GM08714 (cell line): ENCODE measurements around the gene STPG2.

Experiments
- H3K4me3 ChIP-seq: fragments of 200-500 bp; sonication (Bioruptor generic); 2 replicates; pipeline ENCODE4 v1.5.1; 2014; ENCODE audit warnings: mild to moderate bottlenecking, low read length, inconsistent platforms
- ZNF274 ChIP-seq: IDR thresholded peaks from 2 replicates; pipeline ENCODE4 v1.6.1; 2012; ENCODE audit warnings: mild to moderate bottlenecking, low read depth, low read length

STPG2 gene

DNA sequence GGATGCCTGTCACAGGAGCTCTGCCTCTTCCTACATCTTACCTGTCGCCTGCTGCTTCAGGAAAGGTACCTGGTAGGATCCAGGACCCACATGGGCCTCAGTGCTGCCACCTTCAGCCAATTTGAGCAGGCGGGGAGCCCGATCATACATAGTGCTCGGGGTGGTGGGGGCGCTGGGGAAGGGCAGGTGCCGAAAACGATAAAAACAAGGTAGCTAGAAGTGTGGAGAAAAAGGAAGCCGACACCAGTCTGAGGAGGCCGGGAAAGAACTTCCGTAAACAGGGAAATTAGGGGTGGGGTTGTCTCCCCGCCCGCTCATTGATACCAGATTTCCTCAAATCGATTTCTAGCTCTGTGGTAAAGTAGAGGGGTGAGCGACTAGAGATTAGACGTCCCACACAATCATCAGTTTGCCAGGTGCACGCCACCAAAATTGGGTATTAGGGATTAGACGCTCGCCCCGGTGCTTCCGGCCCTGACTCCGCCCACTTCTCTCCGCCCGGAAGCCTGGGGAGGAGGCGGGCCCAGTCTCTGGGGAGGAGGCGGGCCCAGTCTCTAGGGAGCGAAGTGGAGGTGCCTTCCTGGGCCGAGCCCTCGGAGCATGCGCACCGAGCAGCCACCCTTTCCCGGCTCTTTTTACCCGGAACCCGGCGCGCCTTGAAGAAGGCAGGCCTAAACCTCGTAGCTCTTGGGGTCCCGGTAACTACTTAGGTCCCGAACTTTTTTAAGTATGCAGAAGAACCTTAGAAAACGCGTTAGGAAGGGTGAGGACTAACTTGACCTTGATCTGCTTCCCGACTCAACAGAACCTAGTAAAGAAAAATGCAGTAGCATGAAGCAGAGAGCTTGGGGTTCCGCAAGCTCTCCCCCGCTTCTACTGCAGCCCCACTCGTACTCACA, at the start of gene STPG2:
TSS of gene STPG2 (minus strand) at position 476 of the 899 bp plus-strand sequence.
- peak within 1 kb of the TSS; percentile 69; the same call in 1 of the 2 replicates for H3K4me3 ChIP-seq
- no peak for TF ChIP-seq ZNF274

DNA sequence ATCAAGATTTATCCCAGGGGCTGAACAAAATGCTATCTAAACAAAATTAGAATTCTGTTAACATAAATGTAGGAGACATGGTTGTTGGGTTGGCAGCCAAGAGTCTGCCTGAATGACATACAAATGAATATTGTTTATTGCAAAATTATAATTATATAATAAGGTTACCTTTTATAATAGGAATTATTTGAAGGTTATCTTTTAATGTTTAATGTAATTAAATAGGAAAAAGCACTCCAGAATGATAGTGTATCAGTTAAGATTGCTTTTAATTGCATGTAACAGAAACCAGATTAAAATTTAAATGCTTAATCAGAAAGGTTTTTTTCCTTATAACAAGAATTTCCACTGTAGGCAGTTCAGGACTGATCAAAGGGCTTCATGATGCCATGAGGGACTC, 42.0 kb upstream of the STPG2 start:
- no peak for TF ChIP-seq ZNF274
- H3K4me3 ChIP-seq = no peak overlapping the region

DNA sequence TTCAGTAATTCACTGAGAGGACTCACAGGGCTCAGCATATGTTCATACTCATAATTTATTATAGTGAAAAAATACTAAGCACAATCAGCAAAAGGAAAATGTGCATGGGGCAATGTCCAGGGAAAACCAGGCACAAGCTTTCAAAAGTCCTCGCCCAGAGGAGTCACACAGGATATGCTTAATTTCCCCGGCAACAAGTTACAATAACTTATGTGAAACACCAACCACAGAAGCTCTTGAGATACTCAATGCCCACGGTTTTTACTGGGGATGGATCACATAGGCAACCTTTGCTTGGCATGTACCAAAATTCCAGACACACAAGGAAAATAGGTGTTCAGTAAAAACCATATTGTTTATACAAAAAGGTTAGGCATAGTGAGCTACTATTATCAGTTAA, 38.5 kb upstream of the STPG2 start:
- TF ChIP-seq ZNF274 = no peak
- no peak overlapping the region for H3K4me3 ChIP-seq

DNA sequence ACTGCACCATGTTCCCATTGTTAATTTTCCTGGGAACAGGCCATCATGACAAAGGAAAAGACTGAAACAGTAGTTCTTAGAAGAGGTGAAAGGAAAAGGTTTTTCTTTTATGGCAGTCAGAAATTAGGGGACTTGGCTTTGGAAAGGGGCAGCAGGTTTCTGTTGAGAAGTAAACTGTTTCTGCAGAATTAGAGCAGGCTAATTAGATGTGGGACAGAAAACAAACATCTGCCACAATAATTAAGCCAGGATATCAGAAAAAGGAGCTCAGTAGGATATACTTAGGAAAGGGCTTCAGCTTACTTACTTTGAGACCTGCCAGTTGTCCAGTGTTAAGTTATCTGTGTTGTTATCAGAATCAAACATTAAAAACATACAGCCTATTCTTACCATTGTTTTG, 36.7 kb upstream of the STPG2 start:
- no peak for TF ChIP-seq ZNF274
- no peak overlapping the region for H3K4me3 ChIP-seq

DNA sequence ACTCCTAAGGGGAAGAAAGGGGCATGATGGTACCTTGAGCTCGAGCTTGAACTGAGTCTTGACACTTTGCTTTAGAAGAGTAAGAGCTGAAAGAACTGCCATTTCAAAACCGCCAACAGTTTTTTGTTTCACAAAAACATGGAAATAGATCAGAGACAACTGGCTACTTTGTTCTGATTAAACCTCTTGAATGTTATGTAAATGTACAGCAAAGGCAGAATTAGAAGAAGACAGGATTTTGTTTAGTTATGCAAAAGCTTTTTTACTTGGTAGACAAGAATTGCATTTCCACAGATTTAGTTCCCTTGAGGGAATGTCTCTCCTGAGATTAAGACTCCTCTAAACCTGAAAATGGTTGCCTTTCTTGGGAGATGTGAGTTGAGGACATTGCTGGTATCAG, 33.3 kb upstream of the STPG2 start:
- no peak for TF ChIP-seq ZNF274

DNA sequence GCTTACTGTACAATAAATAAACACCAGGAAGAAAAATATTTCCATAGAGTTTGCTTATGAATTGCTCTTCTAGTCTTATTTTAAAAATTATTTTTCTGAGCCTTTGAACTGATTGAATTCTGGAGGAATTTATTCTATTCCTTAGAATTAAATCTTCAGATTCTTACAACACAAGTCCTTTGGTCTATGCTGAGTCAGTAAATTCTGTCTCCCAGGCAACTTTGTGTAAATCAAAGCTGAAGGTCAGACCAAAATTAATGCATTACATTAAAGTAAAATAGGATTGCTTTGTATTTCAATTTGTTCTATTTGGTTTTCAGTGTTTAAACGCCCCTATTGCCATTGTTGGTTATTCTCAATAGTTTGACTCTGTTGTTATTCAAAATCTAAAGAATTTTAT, 26.8 kb upstream of the STPG2 start:
- no peak for TF ChIP-seq ZNF274
- no peak overlapping the region for H3K4me3 ChIP-seq

More for the DNA sequence above, 33.3 kb upstream of the STPG2 start:
- H3K4me3 ChIP-seq = no peak overlapping the region

DNA sequence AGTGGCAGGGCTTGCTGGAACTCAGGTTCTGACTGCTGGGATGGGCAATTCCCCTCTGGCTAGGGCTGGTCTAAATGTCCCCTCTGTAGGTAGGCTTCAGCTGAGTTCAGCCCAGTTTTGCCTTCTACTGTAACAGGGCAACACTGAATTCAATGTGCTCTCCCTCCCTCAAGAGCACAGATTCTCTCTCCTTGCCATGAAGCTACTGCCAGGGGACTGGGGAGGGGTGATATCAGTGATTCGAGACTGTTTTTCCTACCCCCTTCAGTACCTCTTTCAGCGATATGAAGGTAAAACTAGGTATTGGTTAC, 23.4 kb upstream of the STPG2 start:
- TF ChIP-seq ZNF274 = no peak

DNA sequence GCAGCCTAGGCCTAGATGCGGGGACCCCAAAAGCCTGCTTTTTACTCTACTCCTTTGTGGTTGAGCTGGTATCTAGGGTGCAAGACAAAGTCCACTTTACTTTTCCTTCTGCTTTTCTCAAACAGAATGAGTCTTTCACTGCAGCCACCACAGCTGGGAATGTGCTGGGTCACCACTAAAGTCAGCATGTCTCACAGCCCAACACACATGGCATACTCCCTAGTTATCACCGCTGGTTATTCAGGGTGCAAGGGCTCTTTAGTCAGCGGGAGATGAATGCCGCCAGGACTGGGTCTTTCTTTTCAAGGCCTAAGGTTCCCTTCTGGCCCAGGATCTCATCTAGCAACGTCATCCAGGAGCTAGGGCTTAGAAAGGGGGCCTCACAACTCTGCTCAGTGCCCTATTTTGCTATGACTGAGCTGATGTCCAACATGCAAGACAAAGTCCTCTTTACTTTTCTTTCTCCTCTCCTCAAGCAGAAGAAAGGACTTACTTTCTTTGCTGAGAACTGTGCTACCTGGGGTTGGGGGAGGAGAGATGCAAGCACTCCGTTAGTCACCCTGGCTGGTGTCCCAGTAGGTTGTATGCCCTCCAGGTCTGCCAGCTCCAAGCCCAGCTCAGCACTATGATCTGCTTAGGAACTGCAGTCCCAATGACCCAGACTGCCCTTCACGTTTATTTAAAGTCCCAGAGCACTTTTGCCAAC, 22.9 kb upstream of the STPG2 start:
- H3K4me3 ChIP-seq = no peak overlapping the region
- TF ChIP-seq ZNF274 = no peak

More for the DNA sequence above, 23.4 kb upstream of the STPG2 start:
- H3K4me3 ChIP-seq = no peak overlapping the region

DNA sequence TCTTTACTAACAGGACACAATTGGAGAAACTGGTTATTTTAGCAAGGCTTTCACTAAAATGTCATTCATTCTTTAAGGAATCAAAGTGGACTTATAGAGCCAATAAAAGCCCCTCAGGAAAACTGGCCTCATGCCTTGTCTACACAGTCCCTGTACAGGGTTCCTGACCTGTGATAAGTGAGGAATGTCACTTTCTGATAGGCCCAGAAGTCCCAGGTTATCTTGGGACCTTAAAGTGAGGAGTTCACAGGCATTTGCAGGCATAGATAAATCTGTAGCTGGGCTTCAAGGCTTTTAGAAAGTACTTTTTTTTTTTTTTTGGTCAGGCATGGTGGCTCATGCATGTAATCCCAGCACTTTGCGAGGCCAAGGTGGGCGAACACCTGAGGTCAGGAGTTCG, 19.4 kb upstream of the STPG2 start:
- TF ChIP-seq ZNF274 = no peak
- H3K4me3 ChIP-seq = no peak overlapping the region

DNA sequence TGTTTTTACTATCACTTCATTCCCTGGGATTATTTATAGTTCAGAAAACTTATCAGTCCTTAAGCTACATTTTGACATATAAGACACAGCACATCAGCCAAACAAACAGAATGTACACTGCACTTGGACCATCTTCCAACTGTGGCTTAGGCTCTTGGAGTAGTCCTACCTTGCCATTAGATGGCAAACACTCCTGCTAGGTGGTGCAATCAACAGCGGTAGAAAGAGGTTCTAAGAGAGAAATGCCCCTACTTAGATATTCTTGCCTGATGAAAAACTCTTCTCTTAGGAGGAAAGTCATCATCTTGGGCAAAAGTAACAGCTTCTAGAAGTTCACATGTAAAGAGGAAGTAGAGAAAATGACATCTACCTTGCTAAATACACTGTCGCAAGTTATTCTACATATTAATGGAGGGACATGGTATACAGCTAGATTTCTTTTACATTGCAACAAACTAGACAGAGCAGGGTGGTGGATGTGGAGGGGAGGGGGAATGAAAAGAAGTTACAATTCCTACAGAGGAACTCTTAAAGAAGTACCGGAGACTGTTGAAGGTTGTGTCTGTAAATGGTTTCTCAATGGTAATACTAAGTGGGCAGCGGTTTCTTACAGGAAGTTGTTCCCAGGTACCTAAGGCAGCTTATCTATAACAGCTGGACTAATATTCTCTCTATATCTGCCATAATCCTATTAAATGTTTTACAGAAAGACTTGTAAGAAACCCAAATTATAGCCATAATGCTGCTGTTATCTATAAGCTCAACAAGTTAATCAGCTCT, 8.1 kb upstream of the STPG2 start:
- no peak for TF ChIP-seq ZNF274

DNA sequence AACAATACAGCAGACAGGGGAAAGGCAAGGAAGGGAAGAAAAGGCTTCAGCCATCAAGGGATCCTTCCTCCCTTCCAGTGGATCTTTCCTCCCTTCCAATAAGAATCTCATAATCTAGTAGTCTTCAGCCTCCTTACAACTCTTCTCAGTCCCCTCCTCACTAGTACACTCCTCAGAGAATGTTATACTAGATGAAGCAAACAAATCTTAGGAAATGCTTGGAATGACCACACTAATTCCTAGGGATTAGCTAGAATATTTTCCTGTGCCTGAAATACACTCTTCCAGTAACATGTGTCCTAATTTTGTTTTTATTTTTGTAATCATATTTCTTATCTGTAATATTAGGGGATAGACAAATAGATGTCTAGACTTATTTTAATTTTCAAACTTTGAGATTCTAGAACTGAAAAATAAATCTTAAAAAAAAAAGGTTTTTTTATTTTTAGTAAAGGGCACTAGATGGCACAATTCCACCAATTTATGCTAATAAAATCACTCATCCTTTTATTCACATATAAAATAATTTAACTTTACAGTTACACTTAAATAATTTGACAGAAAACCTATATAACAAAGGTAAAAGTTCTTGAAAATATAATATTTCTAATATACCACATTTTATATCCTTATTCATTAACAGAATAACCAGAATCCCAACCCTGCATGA, 7.0 kb upstream of the STPG2 start:
- H3K4me3 ChIP-seq = no peak overlapping the region
- no peak for TF ChIP-seq ZNF274

More for the DNA sequence above, 8.1 kb upstream of the STPG2 start:
- H3K4me3 ChIP-seq = no peak overlapping the region

DNA sequence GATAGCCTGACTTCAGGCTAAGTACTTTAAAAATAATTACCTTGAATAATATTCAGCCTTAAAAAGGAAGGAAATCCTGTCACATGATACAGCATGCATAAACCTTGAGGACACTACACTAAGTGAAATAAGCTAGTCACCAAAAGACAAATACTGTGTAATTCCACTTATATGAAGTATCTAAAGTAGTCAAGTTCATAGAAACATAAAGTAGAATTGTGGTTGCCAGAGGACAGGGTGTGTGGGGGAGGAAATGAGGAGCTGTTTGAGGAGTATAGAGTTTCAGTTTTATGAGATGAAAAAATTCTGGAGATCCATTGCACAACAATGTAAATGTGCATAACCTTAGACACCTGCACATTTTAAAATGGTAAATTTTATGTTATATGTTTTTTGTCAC, 5.6 kb upstream of the STPG2 start:
- TF ChIP-seq ZNF274 = no peak

DNA sequence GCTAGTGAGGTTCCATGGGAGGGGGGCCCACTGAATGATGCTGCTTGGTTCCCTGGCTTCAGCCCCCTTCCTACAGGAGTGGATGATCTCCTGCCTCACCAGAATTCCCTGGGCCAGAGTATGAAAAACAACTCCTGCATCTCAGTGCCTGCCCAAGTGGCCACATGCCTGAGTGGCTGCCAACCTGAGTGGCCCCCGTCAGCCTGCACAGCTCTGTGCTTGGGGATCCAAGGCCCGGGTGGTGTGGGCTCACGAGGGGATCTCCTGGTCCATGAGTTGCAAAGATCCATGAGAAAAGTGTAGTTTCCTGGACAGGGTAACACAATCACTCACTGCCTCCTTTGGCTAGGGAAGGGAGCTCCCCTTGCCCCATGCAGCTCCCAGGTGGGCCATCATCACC, 17.1 kb downstream of the STPG2 start:
- H3K4me3 ChIP-seq = no peak overlapping the region
- TF ChIP-seq ZNF274 = no peak

More for the DNA sequence above, 5.6 kb upstream of the STPG2 start:
- H3K4me3 ChIP-seq = no peak overlapping the region

DNA sequence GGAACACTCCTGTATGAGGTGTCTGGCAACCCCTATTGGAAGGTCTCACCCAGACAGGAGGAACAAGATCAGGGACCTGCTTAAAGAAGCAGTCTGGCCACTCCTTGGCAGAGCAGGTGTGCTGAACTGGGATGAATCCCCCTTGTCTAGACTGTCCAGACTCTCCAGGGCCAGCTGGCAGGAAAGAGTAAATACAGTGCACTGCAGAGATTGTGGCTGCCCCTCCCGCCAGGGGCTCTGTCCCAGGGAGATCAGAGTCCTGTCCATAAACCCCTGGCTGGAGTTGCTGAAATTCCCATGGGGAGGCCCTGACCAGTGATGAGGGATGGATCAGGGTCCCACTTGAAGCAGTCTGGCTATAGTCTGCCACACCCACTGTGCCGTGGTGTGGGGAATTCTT, 17.7 kb downstream of the STPG2 start:
- no peak for TF ChIP-seq ZNF274

More for the DNA sequence above, 17.7 kb downstream of the STPG2 start:
- H3K4me3 ChIP-seq = no peak overlapping the region
